Cardiac fibroblast (primary cell): ENCODE results near the gene MARK2.

ENCODE experiments used
- DNase-seq, 2 donors: peaks; one replicate each; pipeline versions ENCODE4 v3.0.0 to v3.0.0-alpha.2; 2010; ENCODE audit warnings: low read depth in 2 of 2
- H3K4me3 ChIP-seq, 2 donors: replicated peaks in 1 of 2; 1 replicate in 1 of 2; 2 replicates in 1 of 2; pipeline ENCODE4 v1.5.1; 2011; ENCODE audit warnings: low read depth in 2 of 2, low read length in 2 of 2, mild to moderate bottlenecking in 2 of 2, moderate library complexity in 1 of 2
- CTCF ChIP-seq: IDR thresholded peaks from one replicate; pipeline ENCODE4 v1.5.1; 2011; ENCODE audit warnings: low read depth, mild to moderate bottlenecking, low read length, inconsistent platforms

The MARK2 gene

DNA sequence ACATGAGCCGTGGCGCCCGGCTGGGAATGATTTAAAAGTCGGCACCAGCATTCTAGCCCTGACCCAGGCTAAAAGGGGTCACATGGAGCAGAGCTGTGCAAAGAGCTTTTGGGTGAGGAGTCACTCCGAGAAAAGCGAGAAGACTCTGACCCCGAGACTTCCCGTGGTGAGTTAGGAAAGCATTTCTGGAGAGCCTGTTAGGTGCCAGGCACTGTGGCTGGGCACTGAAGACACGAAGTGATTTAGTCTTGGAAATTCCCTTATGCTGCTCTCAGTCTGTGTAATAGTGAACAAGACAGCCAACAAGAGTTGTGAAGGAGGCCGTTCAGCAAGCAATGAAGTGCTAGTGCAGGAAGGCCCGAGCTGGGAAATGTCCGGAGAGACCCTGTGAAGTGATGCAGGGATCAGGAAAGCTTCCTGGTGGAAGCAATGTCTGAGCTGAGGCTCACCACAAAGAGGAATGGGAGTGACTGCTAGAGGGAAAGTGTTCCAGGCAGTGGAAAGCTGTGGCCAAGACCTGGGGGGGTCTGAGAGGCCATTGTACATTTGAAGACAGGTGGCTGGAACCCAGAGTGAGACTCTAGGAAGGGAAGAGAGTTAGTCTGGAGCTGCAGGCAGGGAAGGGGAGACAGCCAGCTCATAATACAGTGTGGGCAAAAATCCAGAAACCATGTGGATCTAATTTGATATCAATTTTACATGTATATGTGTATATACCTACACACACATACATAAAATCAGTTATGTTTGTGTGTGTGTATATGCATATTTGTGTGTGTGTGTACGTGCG lies 31.6 kb downstream of the MARK2 start:
- no peak overlapping the region for H3K4me3 ChIP-seq
- DNase-seq: no peak
- TF ChIP-seq CTCF: no peak

GRCh38 chr11:63871962-63872799 lies 33.3 kb downstream of the MARK2 start:
- H3K4me3 ChIP-seq: no peak overlapping the region
- DNase-seq: peak; percentile 90 to 96
- TF ChIP-seq CTCF: peak; percentile 39

- no peak overlapping the region for H3K4me3 ChIP-seq
- no peak for DNase-seq
- TF ChIP-seq CTCF: no peak
These were observed 33.9 kb downstream of the MARK2 start for GRCh38 chr11:63872800-63873197.

DNA sequence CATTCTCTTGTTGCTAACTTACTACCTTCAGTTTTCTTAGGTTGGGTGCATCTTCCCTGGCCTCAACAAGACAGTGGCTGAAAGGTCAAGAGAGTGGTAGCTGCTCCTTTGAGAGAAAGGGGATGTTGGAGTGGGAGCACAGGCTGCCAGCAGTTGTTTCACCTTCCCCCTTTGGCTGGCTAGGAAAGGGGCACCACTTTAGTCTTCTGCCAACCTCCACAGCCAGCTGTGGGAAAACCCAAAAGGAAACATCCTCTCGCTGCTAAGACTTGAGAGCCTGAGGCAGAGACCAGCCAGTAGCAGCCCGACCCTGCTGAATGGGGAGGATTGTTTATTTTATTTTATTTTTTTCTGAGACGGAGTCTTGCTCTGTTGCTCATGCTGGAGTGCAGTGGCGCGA lies 34.4 kb downstream of the MARK2 start:
- no peak for TF ChIP-seq CTCF
- H3K4me3 ChIP-seq: no peak overlapping the region
- DNase-seq: no peak

GRCh38 chr11:63874511-63874910 lies 35.6 kb downstream of the MARK2 start:
- H3K4me3 ChIP-seq: no peak overlapping the region
- DNase-seq: no peak
- TF ChIP-seq CTCF: no peak

DNA sequence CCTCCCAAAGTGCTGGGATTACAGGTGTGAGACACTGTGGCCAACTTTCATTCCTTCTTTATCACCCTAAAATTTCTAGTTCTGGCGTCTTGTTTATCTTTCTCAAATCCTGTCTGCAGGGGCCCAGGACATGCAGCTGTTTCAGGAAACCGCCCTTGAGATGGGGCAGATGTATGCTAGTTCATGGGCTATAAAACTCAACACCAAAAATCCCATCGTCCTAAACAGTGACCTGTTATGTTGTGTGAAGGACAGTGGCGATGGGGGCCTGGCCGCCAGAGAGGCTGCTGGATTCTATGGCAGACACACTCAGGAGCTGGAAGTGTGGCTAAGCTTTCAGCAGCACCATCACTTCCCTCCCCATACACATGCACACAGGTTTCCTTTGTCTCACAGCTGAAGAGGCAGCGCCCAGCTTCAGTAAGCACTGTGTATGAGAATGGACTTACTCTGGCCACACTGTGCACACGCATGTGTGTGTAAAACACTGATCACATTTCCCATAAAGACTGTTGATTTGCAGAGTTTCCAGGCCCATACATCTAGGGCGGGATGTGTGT lies 36.7 kb downstream of the MARK2 start:
- H3K4me3 ChIP-seq: no peak overlapping the region
- DNase-seq: no peak
- no peak for TF ChIP-seq CTCF
